GM19238 (cell line): ENCODE results near the gene AKR7A3.
"Not testable (repeated sequence)": the region's sequence is repeated elsewhere in the genome, so short reads cannot be mapped to it uniquely, and the experiment has no call there.

ENCODE experiments used
- DNase-seq: peaks from one replicate; pipeline ENCODE4 v3.0.0; 2011; ENCODE audit warnings: low spot score; ENCODE audit not compliant: insufficient read length

AKR7A3 gene

DNA sequence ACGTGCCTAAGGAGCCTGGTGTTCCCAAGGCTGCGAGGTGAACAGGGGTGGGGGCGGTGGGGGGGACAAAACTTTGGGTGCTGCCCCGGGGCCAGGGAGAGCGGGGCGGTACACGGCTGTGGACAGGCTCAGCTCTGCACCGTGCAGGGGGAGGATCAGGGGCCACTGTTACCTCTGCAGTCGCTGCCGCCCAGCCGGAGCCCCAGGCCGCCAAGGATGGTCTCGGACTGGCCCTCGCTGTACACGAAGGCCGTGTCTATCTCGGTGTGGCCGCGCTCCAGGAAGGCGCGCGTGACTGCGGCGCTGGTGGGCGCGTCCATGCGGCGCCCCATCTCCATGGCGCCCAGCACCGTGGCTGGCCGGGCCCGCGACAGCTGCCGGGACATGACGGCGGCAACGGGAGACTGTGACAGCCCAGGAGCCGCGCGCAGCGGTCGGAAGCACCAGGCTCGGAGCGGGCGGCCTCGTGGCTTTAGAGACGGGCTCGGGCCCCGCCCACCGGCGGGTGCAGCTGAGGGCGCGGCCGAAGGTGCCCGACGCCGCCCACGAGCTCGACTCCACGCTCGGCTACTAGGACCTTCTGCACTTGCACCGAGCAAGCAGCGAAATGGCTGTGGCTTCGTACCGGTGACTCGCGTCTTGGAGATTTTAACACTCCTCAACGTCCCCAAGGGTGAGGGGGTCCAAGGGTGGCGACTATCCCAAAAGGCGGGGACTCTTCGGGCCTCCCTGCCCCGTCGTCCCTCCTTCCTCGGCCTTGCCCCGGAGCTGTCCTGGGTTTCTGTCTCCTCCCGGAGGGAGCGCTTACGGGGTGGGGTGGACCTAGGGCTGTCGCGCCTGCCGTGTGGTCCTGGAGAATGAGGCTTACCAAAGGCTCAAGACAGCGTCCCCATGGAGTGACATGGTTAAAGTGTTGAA lies at the start of gene AKR7A3:
TSS of gene AKR7A3 (minus strand) at position 447 of the 918 bp plus-strand sequence. CDS start at position 386, 61 bp downstream.
- not testable (repeated sequence) for DNase-seq

DNA sequence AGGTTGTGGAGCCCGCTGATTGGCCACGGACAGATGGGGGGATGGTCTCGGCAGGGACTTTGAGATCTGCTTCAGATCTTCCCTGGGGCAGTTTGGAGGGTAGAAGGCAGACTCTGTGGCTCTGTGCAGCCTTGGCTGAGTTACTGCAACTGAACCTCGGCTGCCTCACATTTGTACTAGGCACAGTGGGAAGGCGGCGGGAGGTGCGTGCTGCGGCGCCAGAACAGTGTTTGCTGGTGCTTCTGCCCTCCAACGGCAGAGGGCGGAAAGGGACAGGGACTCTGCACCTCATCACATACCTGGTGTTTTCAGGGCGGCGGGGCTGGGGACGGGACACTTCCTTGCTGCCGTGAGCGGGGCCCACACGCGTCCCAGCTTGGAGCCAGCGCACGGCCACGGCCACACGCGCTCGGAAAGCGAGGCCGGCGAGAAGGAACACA lies 49.8 kb upstream of the AKR7A3 start:
- no peak for DNase-seq

DNA sequence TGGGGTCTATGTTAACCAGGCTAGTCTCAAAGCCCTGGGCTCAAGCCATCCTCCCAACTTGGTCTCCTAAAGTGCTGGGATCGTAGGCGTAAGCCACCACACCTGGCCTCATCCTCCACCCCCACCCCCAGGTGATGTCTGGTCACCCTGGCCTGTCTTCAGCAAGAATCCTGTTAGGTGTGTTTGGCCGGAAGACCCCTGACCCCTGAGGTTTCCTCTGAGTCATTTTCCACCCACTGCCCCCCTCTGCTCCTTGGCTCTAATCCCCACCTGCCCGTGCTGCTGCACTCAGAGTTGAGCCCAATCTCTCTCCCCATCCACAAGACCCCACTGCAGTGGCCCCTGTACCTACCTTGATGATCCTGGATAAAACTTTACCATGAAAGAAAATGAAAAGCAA lies 48.7 kb upstream of the AKR7A3 start:
- no peak for DNase-seq

DNA sequence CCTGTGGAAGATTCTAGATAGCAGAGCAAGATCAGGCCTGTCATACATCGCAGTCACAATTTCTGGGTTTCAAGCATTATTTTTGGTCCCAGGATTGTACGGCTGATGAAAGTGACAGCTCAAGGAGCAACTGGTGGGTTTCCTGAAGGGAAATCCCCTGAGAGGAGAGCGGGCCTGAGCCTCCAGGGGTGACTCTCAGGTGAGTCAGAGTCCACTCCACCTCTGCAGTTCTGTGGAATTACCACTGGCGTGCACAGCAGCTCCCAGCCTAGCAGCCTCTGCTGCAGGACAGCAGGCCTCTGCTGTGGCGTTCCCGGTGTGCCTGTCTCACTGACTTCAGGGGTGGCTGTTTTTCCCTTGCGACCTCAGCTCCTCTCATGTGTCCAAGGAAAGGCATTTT lies 48.0 kb upstream of the AKR7A3 start:
- no peak for DNase-seq

DNA sequence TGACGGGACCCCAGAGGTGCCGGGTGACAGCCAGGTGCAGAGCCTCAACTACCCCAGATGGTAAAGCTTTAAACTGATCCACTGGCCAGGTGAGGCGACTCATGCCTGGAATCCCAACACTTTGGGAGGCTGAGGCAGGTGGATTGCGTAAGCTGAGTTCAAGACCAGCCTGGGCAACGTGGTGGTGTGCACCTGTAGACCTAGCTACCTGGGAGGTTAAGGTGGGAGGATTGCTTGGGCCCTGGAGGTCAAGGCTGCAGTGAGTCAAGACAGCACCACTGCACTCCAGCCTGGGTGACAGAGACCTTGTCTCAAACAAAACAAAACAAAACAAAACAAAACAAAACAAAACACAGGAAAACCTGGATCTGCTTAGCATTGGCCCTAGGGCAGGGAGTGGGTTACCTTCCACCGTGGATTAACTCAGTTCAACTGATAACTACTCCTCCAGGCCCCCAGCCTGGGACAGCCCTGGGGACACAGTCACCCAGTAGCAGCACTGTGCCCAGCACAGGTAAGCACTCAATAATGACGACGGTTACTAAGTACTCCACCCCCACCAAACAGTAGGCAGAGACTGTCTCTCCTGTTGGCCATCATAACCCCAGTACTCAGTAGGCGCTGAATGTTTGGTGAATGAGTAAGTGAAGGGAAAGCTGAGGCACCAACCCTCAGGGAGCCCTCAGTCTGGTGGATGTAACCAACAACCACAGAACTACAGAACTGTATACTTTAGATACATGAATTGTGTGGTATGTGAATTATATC lies 45.2 kb upstream of the AKR7A3 start:
- DNase-seq, result no peak

DNA sequence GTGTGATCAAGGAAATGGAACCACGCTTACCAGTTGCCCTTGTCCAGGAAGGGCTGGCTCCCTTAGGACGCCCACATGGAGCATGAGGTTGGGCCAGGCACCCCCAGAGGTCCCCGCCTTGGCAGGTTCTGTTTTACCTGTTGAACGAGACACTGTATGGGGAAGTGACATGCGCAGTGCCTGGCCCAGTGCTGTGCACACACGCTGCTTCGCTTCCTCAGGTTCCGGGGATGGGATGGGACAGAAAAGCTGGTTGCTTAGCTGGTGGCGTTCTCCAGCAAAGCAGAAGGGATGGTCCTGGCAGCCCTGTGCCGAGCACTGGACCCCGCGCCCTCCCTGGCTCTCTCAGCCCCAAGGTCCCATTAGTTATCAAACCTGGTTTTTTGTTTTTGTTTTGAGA lies 44.3 kb upstream of the AKR7A3 start:
- DNase-seq, result no peak

DNA sequence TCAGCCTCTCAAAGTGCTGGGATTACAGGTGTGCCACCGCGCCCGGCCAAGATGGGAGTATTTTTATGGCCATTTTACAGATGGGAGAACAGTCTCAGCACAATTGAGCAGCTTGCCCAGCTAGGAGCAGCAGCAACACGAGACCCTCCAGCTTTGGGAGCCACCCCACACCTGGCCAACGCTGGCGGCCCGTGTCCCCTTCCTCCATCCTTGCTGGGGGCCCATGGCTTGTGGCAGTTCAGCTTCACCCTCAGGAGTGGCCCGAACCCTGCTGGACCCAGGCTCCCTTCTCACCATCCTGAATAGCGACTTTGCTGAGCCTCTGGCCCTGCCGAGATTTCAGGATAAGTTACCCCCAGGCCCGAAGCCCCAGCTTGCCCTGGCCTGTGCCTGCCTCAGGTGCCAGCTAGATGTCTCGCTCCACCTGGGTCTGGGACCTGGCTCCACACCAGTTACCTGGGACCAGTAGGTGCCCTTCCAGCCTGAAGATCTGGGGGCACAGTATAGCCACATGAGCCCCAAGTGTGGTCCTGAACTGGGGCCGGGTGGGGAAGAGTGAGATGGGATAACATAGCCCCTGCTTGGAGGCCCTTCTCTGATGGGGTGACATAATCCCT lies 42.8 kb upstream of the AKR7A3 start:
- no peak for DNase-seq

DNA sequence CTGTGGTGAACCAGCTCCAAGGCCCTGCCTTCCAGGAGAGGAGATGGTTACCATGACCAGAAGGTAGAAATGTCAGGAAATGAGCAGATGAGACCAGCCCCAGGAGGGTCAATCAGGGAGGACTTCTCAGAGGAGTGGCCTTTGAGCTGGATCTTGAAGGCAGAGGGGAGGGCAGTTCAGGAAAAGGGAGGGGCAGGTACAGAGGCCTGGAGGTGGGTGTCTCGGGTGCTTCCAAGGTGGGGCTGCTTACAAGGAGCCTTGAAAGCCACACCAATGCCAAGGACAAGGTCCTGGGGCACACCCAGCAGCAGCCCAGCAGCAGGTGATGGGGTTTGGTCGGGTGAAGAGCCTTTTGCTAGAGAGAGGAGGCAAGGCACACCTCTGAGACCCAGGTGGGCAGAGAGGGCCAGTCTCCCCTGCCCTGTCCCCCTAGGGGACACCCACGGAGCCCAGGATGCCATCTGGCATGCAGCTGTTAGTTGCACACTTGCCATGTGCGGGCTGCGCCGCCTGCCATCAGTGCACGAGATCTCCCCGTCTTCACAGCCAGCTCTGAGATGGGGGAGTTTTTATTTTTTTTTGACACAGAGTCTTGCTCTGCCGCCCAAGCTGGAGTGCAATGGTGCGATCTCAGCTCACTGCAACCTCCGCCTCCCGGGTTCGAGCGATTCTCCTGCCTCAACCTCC lies 42.0 kb upstream of the AKR7A3 start:
- DNase-seq, result no peak

DNA sequence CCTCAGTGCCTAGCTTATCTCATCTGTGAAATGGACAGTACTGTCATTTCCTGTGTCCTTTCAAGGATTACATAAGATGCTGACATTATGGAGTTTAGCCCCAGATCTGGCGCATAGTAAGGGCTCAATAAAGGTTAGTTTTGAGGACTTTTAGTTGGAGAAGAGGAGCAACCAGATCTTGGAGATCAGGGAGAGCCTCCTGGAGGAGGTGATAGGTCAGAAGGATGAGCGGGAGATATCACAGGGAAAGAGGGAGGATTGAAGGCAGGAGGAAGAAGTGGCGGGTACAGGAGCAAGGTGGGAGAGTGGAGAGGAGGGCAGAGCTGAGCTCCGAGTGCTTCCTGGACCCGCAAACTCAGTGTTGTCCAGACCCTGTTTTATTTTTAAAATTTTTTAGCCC lies 41.0 kb upstream of the AKR7A3 start:
- no peak for DNase-seq

DNA sequence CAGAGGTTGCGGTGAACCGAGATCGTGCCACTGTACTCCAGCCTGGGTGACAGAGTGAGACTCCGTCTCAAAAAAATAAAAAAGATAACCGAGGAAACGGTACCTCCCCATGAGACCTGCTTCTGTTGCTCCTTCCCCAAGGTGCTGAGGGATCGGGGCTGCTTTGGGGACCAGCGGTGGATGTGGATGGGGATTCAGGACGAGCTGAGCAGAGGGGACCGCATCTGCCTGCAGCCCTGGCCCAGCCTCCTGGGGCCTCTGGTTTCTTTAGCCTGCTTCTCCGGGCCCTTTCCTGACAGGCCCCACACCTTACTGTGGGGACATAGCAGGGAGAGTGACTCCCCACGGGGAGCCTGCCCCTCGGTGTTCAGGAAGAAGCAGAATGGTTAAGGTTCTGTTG lies 40.6 kb upstream of the AKR7A3 start:
- DNase-seq, result no peak

DNA sequence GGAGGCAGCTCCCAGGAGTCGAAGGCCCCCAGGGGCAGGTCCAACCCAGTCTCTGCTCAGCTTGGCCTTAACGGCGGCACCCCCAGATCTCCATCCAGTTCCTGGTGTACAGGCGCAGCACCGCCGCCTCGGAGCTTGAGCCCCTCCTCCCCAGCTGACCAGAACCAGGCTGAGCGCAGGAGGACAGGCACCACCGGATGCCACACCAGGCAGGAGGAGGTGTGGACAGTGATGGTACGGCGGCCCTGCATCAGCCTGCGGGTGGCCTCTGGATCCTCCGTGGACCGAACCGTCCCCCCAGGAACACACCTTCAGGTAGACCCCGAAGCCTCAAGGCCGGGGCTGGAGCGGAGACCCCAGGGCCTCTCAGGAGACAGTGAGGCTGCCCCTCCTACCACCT lies 39.9 kb upstream of the AKR7A3 start:
- DNase-seq, result no peak

DNA sequence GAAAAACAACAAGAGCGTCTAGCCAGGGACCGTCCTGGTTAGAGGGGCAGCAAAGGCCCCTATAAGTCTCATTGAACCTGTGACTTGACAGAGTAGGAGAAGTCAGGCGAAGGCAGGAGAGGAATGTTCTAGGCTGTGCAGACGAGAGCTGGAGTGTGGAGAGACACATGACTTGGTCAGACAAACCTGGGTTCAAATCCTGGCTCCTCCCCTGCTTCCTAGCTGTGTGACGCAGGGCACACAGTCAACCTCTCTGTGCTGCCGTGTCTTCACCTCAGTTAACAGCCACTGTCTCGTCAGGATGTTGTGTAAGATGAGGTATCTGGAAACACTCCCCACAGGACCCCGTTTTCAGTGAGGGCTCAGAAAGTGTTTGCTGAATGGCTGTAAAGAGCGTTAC lies 39.2 kb upstream of the AKR7A3 start:
- no peak for DNase-seq

DNA sequence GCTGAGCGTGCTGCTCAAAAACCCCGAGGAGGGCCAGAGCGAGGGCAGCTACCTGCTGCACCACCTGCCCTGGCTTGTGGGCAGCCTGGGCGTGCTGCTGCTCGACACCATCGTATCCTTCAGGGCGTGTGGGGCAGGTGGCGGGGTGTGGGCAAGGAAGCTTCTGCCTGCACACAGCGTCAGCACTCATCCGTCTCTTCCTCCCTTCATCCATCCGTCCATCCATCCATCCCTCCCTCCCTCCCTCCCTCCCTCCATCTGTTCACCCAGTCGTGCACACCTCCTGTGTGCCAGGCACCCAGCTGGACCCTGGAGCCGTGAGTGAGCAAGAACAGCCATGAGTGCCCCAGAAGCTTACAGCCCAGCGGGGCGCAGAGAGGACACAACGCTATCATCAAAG lies 38.7 kb upstream of the AKR7A3 start:
- no peak for DNase-seq

DNA sequence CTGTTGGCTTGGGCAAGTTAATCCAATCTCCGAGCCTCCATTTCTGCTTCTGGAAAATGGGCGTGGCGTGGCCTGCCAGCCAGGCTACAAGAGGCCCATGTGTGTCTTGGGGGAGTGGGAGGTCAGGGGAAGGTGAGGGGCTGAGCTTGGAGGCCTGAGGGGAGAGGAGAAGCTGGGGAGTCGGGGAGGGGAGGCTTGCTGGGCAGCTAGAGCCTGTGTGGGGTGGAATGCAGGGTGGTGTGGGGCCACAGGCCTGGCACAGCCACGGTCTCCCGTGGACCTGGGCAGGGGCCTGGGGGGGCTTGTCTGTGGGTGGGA lies 38.1 kb upstream of the AKR7A3 start:
- no peak for DNase-seq

DNA sequence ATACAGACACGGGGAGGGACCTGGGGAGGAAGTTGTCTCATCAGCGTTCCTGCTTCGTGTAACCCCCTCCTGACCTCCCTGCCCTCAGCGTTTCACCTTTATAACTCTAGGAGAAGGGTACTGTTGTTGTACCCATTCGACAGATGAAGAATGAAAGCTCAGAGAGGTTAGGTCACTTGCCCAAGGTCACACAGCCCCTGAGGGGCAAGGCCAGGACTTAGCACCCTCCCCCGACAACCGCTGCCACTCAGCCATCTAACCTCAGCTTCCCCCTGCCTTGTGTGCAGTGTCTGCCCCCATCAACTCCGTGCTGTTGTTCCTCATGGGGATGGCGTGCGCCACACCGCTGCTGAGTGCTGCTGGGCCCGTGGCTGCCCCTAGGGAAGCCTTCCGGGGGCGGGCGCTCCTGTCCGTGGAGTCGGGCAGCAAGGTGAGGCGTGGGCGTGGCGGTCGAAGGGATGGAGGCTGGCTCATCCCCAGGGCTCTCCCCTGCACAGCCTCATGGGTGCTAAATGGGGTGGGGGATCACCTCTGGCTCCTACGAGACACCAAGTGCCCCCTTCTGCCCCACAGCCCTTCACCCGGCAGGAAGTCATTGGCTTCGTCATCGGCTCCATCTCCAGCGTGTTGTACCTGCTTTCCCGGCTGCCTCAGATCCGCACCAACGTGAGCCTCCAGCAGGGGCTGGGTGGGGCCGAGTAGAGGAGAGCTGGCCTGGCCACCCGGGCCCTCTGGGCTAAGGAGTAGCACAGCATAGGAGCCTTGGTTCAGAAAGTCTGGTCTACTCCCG lies 37.6 kb upstream of the AKR7A3 start:
- no peak for DNase-seq

DNA sequence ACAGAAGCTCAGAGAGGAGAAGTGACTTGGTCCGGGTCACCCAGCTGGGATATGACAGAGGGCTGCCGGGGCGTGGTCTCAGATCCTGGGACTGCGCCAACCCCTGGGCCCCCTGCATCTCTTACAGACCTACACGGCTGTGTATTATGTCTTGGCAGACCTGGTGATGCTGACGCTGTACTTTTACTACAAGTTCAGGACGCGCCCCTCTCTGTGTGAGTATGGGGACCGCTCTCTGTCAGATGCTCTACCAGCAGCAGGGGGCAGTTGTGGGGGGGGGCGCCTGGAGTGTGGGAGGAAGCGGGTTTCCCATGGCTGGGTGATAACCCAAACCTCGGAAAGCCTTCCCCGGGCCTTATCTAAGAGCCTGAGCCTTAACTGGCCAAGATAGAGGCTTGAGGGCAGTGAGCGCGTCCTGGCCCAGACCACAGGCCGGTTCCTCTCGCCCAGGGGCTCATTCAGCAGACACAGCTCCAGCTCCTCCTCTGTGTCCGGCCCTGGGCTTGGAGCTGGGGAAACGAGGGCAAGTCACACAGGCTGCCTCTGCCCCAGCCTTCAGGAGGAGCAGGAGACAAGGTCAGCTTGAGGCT lies 36.9 kb upstream of the AKR7A3 start:
- no peak for DNase-seq

DNA sequence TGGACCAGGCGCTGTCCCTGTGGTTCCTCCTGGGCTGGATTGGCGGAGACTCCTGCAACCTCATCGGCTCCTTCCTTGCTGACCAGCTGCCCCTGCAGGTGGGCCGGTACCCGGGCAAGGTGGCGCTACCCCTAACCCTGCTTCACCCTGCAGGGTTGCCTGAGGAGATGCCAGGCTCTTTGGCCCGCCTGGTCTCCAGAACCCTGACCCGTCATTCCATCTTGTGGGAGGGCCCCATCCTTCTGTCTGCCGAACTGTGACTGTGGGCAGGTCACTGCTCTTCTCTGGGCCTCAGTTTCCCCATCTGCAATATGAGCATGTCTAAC lies 36.1 kb upstream of the AKR7A3 start:
- DNase-seq, result no peak

DNA sequence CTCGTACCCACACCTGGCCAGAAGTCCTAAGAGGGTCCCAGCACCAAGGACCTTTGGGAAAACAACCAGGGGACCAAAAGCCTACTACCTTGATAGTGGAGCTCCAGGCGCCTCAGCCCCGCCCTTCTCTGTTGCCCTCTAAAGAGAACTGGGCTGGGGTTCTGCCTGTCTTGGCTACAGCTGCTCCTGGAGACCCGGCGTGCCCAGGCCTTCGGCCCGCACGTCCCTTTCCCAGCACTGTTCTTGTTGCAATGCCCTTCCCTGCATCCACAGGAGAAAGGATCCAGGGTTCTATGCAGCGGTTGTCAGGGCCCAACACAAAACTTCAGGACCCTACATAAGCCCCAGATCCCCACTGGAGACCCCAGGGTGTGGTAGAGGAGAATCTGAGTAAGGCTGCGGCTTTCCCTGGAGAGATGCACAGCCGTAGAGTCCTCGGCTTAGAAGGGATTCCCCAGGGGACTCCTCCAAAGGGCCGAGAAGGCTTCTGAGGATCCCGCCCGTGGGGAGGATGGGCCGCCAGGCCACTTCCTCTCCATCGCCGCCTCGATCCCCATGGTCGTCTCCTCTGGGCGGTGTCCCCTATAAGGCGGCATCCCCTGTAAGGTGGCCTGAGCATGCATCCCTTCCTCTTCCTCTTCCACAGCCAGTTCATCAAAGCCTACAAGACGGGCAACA lies 35.6 kb upstream of the AKR7A3 start:
- no peak for DNase-seq

DNA sequence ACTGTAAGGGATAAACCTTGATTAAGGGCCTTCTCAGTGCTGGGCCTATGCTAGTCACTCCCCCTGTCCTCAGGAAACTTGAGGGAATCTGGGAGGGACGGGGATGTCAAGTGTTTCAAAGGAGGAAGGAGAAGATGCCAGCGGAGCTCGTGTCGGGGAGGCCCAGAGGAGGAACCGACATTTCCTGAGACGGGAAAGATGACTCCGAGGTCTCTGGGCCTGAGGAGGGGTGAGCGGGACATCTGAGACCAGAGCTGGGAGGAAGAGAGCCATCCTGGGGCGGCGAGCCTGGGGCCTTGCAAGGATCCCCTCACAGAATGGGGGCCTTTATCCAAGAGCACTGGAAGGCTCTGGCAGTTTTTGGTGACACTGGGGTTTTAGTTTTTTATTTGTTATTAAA lies 33.9 kb upstream of the AKR7A3 start:
- no peak for DNase-seq

DNA sequence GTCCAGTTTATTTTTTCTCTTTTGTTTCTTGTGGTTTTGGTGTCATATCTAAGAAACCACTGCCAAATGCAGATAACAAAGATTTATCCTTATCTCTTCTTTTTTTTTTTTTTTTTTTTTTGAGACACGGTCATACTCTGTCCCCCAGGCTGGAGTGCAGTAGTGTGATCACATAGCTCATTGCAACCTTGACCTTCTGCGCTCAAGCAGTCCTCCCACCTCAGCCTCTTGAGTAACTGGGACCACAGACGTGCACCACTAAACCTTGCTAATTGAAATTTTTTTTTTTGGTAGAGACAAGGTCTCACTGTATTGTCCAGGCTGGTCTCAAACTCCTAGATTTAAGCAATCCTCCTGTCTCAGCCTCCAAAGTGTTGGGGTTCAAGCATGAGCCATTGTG lies 32.5 kb upstream of the AKR7A3 start:
- no peak for DNase-seq
